GM19193 (cell line): ENCODE results near the gene ALDH1A1.

Experiments
- POLR2A ChIP-seq: IDR thresholded peaks from 4 replicates; pipeline ENCODE4 v1.6.1; 2011; ENCODE audit not compliant: insufficient read depth, insufficient read length; ENCODE audit errors: extremely low read depth

Gene ALDH1A1

GRCh38 chr9:72933730-72934665 is 18.9 kb downstream of the ALDH1A1 start:
- no peak for TF ChIP-seq POLR2A

- no peak for TF ChIP-seq POLR2A
Observed at GRCh38 chr9:72932619-72933018, 20.2 kb downstream of the ALDH1A1 start.

- no peak for TF ChIP-seq POLR2A
Observed at GRCh38 chr9:72931897-72932296, 21.0 kb downstream of the ALDH1A1 start.

GRCh38 chr9:72931437-72931836 is 21.4 kb downstream of the ALDH1A1 start:
- TF ChIP-seq POLR2A, result no peak

GRCh38 chr9:72930828-72931227 is 22.0 kb downstream of the ALDH1A1 start:
- no peak for TF ChIP-seq POLR2A

GRCh38 chr9:72929542-72929941 is 23.3 kb downstream of the ALDH1A1 start:
- TF ChIP-seq POLR2A, result no peak

- TF ChIP-seq POLR2A, result no peak
Observed at GRCh38 chr9:72928042-72928507, 24.8 kb downstream of the ALDH1A1 start.

GRCh38 chr9:72926506-72926905 is 26.3 kb downstream of the ALDH1A1 start:
- no peak for TF ChIP-seq POLR2A

- no peak for TF ChIP-seq POLR2A
Observed at GRCh38 chr9:72925891-72926290, 27.0 kb downstream of the ALDH1A1 start.

- no peak for TF ChIP-seq POLR2A
Observed at GRCh38 chr9:72925126-72925789, 27.6 kb downstream of the ALDH1A1 start.

GRCh38 chr9:72924154-72924790 is 28.6 kb downstream of the ALDH1A1 start:
- no peak for TF ChIP-seq POLR2A

GRCh38 chr9:72923077-72923476 is 29.8 kb downstream of the ALDH1A1 start:
- no peak for TF ChIP-seq POLR2A

GRCh38 chr9:72921888-72922654 is 30.8 kb downstream of the ALDH1A1 start:
- TF ChIP-seq POLR2A, result no peak

GRCh38 chr9:72919246-72919945 is 33.5 kb downstream of the ALDH1A1 start:
- TF ChIP-seq POLR2A, result no peak
